Liver (tissue), 3 donors: ENCODE measurements around the gene PTGIS.

Source experiments
- FOXA1 ChIP-seq: IDR thresholded peaks from 2 replicates; pipeline ENCODE4 v1.6.1; 2016; ENCODE audit warnings: antibody characterized with exemption
- FOXA2 ChIP-seq: IDR thresholded peaks from 2 replicates; pipeline ENCODE4 v1.6.1; 2016; ENCODE audit warnings: antibody characterized with exemption
- GABPA ChIP-seq, 2 donors: IDR thresholded peaks in 1 of 2; conservative IDR thresholded peaks in 1 of 2; 2 replicates each; pipeline ENCODE4 v1.6.1; 2016; ENCODE audit warnings: antibody characterized with exemption in 2 of 2, mild to moderate bottlenecking in 1 of 2, moderate library complexity in 1 of 2
- RXRA ChIP-seq, 2 donors: IDR thresholded peaks; 2 replicates each; pipeline ENCODE4 v1.6.1; 2017 to 2018; ENCODE audit warnings: antibody characterized with exemption in 2 of 2, mild to moderate bottlenecking in 1 of 2
- SP1 ChIP-seq: IDR thresholded peaks from 2 replicates; pipeline ENCODE4 v1.6.1; 2018; ENCODE audit warnings: antibody characterized with exemption, mild to moderate bottlenecking
- TAF1 ChIP-seq: conservative IDR thresholded peaks from 2 replicates; pipeline ENCODE4 v1.6.1; 2016; ENCODE audit warnings: antibody characterized with exemption, mild to moderate bottlenecking
- YY1 ChIP-seq: IDR thresholded peaks from 2 replicates; pipeline ENCODE4 v1.6.1; 2016; ENCODE audit warnings: antibody characterized with exemption, mild to moderate bottlenecking
- TF ChIP-seq, protein P1 (sequence below): fragments of 150-350 bp; IDR thresholded peaks from 2 replicates; pipeline ENCODE4 v1.5.1; 2017; ENCODE audit warnings: improper control_type of control experiment, low read depth, low read length; ENCODE audit not compliant: missing input control
- TF ChIP-seq, protein P2 (sequence below): IDR thresholded peaks from 2 replicates; pipeline ENCODE4 v1.6.1; 2016; ENCODE audit warnings: antibody characterized with exemption
- TF ChIP-seq, protein P3 (sequence below): IDR thresholded peaks from 2 replicates; pipeline ENCODE4 v1.6.1; 2016; ENCODE audit warnings: antibody characterized with exemption
- TF ChIP-seq, protein P4 (sequence below): IDR thresholded peaks from 2 replicates; pipeline ENCODE4 v1.6.1; 2016; ENCODE audit warnings: antibody characterized with exemption
- donor health status: healthy.
- donor health status: healthy.

- TF ChIP-seq, protein P1, sequence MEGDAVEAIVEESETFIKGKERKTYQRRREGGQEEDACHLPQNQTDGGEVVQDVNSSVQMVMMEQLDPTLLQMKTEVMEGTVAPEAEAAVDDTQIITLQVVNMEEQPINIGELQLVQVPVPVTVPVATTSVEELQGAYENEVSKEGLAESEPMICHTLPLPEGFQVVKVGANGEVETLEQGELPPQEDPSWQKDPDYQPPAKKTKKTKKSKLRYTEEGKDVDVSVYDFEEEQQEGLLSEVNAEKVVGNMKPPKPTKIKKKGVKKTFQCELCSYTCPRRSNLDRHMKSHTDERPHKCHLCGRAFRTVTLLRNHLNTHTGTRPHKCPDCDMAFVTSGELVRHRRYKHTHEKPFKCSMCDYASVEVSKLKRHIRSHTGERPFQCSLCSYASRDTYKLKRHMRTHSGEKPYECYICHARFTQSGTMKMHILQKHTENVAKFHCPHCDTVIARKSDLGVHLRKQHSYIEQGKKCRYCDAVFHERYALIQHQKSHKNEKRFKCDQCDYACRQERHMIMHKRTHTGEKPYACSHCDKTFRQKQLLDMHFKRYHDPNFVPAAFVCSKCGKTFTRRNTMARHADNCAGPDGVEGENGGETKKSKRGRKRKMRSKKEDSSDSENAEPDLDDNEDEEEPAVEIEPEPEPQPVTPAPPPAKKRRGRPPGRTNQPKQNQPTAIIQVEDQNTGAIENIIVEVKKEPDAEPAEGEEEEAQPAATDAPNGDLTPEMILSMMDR, result no peak
- no peak for TF ChIP-seq FOXA1
- no peak for TF ChIP-seq GABPA (IDR thresholded peaks at IDR 0.05 in 1 of 2, conservative IDR thresholded peaks at IDR 0.05 in 1 of 2)
- TF ChIP-seq, protein P2, sequence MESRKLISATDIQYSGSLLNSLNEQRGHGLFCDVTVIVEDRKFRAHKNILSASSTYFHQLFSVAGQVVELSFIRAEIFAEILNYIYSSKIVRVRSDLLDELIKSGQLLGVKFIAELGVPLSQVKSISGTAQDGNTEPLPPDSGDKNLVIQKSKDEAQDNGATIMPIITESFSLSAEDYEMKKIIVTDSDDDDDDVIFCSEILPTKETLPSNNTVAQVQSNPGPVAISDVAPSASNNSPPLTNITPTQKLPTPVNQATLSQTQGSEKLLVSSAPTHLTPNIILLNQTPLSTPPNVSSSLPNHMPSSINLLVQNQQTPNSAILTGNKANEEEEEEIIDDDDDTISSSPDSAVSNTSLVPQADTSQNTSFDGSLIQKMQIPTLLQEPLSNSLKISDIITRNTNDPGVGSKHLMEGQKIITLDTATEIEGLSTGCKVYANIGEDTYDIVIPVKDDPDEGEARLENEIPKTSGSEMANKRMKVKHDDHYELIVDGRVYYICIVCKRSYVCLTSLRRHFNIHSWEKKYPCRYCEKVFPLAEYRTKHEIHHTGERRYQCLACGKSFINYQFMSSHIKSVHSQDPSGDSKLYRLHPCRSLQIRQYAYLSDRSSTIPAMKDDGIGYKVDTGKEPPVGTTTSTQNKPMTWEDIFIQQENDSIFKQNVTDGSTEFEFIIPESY, result no peak
- TF ChIP-seq, protein P3, sequence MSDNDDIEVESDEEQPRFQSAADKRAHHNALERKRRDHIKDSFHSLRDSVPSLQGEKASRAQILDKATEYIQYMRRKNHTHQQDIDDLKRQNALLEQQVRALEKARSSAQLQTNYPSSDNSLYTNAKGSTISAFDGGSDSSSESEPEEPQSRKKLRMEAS, result no peak
- TF ChIP-seq FOXA2, result no peak
- TF ChIP-seq RXRA (IDR thresholded peaks at IDR 0.05), result no peak
- TF ChIP-seq TAF1, result no peak
- no peak for TF ChIP-seq YY1
- no peak for TF ChIP-seq SP1
- TF ChIP-seq, protein P4, sequence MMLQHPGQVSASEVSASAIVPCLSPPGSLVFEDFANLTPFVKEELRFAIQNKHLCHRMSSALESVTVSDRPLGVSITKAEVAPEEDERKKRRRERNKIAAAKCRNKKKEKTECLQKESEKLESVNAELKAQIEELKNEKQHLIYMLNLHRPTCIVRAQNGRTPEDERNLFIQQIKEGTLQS, result no peak
Measured at GRCh38 chr20:49543071-49543857, 24.7 kb downstream of the PTGIS start.
